Sigmoid colon (tissue), 7 donors: ENCODE results near the gene BTBD9. TPM values are rescaled to one million over a fixed set of nuclear protein-coding genes. Genes with fewer than 3 reads are reported as not detected.

Source experiments
- DNase-seq: peaks from one replicate; pipeline ENCODE4 v3.0.0-alpha.2; 2019
- H3K27ac ChIP-seq, 4 donors: fragments of 200-600 bp; sonication (generic); one replicate each; pipeline ENCODE4 v1.5.1; 2016 to 2019; ENCODE audit warnings: mild to moderate bottlenecking in 1 of 4
- H3K27me3 ChIP-seq, 3 donors: fragments of 200-600 bp; sonication (generic); one replicate each; pipeline ENCODE4 v1.5.1; 2019; ENCODE audit warnings: mild to moderate bottlenecking in 1 of 3
- H3K36me3 ChIP-seq, 4 donors: fragments of 200-600 bp; sonication (generic); one replicate each; pipeline ENCODE4 v1.5.1; 2016 to 2019
- H3K4me1 ChIP-seq, 4 donors: fragments of 200-600 bp; sonication (generic); one replicate each; pipeline ENCODE4 v1.5.1; 2017 to 2019
- H3K4me3 ChIP-seq, 4 donors: fragments of 200-600 bp; sonication (generic); one replicate each; pipeline ENCODE4 v1.5.1; 2017 to 2019; ENCODE audit warnings: mild to moderate bottlenecking in 2 of 4, moderate library complexity in 1 of 4
- H3K9me3 ChIP-seq, 4 donors: fragments of 200-600 bp in 3 of 4; sonication (generic) in 3 of 4; one replicate each; pipeline versions ENCODE4 v1.5.1 to v1.6.1; 2013 to 2019
- EP300 ChIP-seq, 4 donors: sonication (generic); formaldehyde crosslinking; IDR thresholded peaks; one replicate each; pipeline ENCODE4 v1.6.1; 2017; ENCODE audit warnings: antibody characterized with exemption in 4 of 4
- POLR2A ChIP-seq, 2 donors: fragments of 450-650 bp; IDR thresholded peaks; one replicate each; pipeline ENCODE4 v1.6.1; 2016; ENCODE audit warnings: antibody characterized with exemption in 2 of 2, mild to moderate bottlenecking in 2 of 2, moderate library complexity in 2 of 2
- POLR2AphosphoS5 ChIP-seq, 4 donors: sonication (generic); formaldehyde crosslinking; IDR thresholded peaks; one replicate each; pipeline ENCODE4 v1.6.1; 2017; ENCODE audit warnings: antibody characterized with exemption in 4 of 4
- WGBS, 2 donors: extraction: QIAGEN DNeasy Blood & Tissue Kit; methylation state at CpG; one replicate each; pipeline ENCODE4 v1.1.7; 2013; 5-methylcytosine and 5-hydroxymethylcytosine counted together
- intact Hi-C: fragments of 100-400 bp; cut with DNase I; formaldehyde crosslinking; loops from one replicate; pipeline ENCODE4 v1.15.1; 2023
- polyA plus RNA-seq, 3 donors: library from polyadenylated mRNA; stranded (reverse); fragments of 200-250 nt; gene quantifications; one replicate each; pipeline ENCODE4 v1.2.3, GENCODE V29; 2013
- total RNA-seq, 4 donors: library from RNA; depleted of rRNA; stranded (reverse); fragments of >200 nt; gene quantifications; one replicate each; pipeline ENCODE4 v1.1.0, GENCODE V29; 2016
- TF ChIP-seq, protein P1 (sequence below), 4 experiments: fragments of 450-650 bp in 3 of 4; fragments of 200-600 bp in 1 of 4; IDR thresholded peaks; one replicate each; pipeline ENCODE4 v1.5.1; 2016 to 2019; ENCODE audit warnings: antibody characterized with exemption in 4 of 4, mild to moderate bottlenecking in 3 of 4, moderate library complexity in 2 of 4
- donor health status: healthy with polysubstance abuse.
- donor health status: Bipolar disorder and iron deficiency.
- donor health status: healthy.

BTBD9 gene
- total and polyA plus RNA-seq, 7 donors, result 3.6 to 20.8 (median 10.5) TPM

DNA sequence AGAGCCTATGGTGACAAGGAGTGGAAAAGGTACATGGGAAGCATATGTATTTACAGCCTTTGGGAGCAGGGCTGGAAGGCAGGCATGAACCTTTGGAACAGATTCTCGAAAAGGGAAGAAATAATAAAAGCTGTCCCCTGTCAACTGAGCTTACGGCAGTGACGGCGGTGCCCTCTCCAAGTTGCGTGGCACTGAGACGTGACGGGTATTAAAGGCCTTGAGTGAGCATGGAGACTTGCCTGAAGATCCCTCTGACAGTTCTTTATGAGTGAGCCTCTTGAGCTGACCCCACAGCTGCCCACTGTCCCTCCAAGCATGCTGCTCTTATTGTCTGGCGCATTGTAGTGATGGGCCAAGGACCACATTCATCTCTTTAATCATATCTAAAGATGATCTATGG lies 431.7 kb downstream of the BTBD9 start:
- no peaks in the 10 kb centered on the region for H3K36me3 ChIP-seq
- no peak overlapping the region for H3K4me3 ChIP-seq
- no peak overlapping the region for H3K27ac ChIP-seq
- DNase-seq, result no peak
- 91 to 98% methylated on average over 8 of the region's 8 CpGs for WGBS, 2 donors
- TF ChIP-seq POLR2AphosphoS5 (IDR thresholded peaks at IDR 0.05), result no peak
- TF ChIP-seq, protein P1, sequence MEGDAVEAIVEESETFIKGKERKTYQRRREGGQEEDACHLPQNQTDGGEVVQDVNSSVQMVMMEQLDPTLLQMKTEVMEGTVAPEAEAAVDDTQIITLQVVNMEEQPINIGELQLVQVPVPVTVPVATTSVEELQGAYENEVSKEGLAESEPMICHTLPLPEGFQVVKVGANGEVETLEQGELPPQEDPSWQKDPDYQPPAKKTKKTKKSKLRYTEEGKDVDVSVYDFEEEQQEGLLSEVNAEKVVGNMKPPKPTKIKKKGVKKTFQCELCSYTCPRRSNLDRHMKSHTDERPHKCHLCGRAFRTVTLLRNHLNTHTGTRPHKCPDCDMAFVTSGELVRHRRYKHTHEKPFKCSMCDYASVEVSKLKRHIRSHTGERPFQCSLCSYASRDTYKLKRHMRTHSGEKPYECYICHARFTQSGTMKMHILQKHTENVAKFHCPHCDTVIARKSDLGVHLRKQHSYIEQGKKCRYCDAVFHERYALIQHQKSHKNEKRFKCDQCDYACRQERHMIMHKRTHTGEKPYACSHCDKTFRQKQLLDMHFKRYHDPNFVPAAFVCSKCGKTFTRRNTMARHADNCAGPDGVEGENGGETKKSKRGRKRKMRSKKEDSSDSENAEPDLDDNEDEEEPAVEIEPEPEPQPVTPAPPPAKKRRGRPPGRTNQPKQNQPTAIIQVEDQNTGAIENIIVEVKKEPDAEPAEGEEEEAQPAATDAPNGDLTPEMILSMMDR (IDR thresholded peaks at IDR 0.05), result no peak
- no peak for TF ChIP-seq EP300 (IDR thresholded peaks at IDR 0.05)
- no peak for TF ChIP-seq POLR2A (IDR thresholded peaks at IDR 0.05)
- intact Hi-C loops, result no loop called here
- no peaks in the 10 kb centered on the region for H3K27me3 ChIP-seq
- H3K9me3 ChIP-seq, result no peaks in the 10 kb centered on the region
- H3K4me1 ChIP-seq, result peaks cover 0 to 17% (median 16%) of the 10 kb centered on the region in 4 donors

DNA sequence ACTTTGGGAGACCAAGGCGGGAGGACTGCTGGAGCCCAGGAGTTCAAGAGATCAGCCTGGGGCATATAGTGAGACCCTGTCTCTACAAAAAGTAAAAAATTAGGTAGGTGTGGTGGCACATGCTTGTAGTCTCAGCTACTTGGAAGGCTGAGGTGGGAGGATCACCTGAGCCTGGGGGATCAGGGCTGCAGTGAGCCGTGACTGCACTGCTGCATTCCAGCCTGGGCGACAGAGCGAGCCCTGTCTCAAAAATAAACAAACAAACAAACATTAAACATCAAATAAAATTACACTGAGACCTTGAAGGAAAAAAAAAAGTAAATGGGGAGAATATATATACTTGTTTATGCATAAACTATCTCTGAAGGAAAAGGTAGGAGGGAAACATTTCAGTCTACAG lies 432.4 kb downstream of the BTBD9 start:
- WGBS, 2 donors, result 91 to 96% methylated on average over 4 of the region's 4 CpGs
- TF ChIP-seq, protein P1 (IDR thresholded peaks at IDR 0.05), result no peak
- TF ChIP-seq POLR2AphosphoS5 (IDR thresholded peaks at IDR 0.05) (no peak), EP300 (IDR thresholded peaks at IDR 0.05) (no peak), POLR2A (IDR thresholded peaks at IDR 0.05) (no peak)
- Histone ChIP-seq H3K4me1 (peaks cover 0 to 10% (median 10%) of the 10 kb centered on the region in 4 donors), H3K9me3 (no peaks in the 10 kb centered on the region), H3K27ac (no peak overlapping the region), H3K4me3 (no peak overlapping the region), H3K27me3 (no peaks in the 10 kb centered on the region), H3K36me3 (no peaks in the 10 kb centered on the region)
- intact Hi-C loops, result no loop called here
- DNase-seq, result no peak

DNA sequence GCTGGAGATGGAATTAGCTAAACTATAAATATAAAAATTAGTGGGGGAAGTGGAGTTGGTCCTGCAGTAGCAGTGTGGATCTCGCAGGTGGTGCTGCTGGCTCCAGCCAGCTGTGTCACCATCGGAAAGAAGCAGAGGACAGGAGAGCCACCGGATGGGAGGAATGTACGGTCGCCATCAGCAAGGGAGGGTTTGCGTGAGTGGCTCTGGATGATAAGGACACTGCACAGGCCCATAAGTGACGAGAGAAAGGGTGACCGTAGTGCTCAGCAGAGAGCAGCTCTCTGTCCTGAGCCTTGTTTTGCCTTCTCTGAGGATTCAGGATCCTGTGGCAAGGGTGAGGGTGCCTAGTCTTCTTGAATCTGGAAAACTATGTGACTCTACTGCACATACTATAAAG lies 441.5 kb downstream of the BTBD9 start:
- intact Hi-C loops, result no loop called here
- H3K27ac ChIP-seq, result no peak overlapping the region

DNA sequence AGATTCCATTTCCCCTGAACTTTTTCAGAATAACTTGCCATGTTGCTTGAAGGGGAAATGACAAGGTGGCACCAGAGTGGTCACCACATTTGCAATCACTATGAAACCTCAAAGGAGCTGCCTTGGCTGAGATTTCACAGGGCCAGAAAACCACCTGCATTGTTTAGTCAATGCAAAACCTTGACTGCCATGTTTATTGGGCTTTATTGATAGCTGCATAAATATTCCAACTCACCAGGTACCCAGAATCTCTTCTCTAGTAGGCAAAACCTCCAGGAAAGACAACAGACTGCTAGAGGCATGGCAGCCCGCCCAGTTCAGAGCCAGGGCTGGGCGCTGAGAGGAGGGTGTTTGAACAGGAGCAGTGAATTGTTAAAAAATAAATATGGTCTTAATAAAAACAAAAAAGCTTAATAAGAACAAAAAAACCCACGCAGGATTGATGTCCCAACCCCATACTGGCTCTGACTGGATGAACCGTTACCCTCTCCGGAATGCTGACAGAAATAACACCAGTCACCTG lies 444.6 kb downstream of the BTBD9 start:
- Histone ChIP-seq H3K4me3 (no peak overlapping the region), H3K27ac (no peak overlapping the region), H3K27me3 (no peaks in the 10 kb centered on the region), H3K4me1 (peaks cover 0 to 12% (median 0%) of the 10 kb centered on the region in 4 donors), H3K36me3 (no peaks in the 10 kb centered on the region), H3K9me3 (no peaks in the 10 kb centered on the region)
- no peak for TF ChIP-seq EP300 (IDR thresholded peaks at IDR 0.05)
- TF ChIP-seq POLR2AphosphoS5 (IDR thresholded peaks at IDR 0.05), result peak in 2 of 4 donors; percentile 57 to 58
- DNase-seq, result no peak
- intact Hi-C loops, result no loop called here
- WGBS, 2 donors, result 90 to 93% methylated on average over 5 of the region's 5 CpGs

More for the DNA sequence above, 441.5 kb downstream of the BTBD9 start:
- no peak for TF ChIP-seq EP300 (IDR thresholded peaks at IDR 0.05)
- DNase-seq, result no peak
- peaks cover 0 to 12% (median 0%) of the 10 kb centered on the region in 4 donors for H3K4me1 ChIP-seq
- H3K9me3 ChIP-seq, result no peaks in the 10 kb centered on the region
- H3K27me3 ChIP-seq, result no peaks in the 10 kb centered on the region
- WGBS, 2 donors, result 93 to 94% methylated on average over 8 of the region's 8 CpGs
- no peak overlapping the region for H3K4me3 ChIP-seq
- no peaks in the 10 kb centered on the region for H3K36me3 ChIP-seq

DNA sequence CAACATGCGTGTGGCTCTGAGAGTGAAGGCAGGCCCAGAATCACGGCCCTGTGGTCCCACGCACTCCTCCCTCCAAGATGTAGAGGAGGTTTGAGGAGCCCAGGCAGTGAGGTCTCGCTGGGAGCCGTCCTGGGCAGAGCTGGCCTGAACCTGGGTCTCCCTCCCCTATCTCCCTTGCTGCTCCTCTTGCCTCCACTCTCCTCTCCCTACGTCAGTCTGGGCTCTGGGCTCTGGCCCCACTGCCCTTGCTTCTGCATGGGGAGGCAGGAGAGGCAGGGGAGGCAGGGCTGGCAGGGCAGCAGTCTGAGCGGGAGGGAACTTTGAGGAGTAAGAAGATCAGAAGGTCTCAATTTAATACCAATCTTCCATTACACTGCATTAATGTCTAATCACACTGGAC lies 445.1 kb downstream of the BTBD9 start:
- Histone ChIP-seq H3K27me3 (no peaks in the 10 kb centered on the region), H3K36me3 (no peaks in the 10 kb centered on the region), H3K4me3 (no peak overlapping the region), H3K4me1 (peaks cover 0 to 12% (median 0%) of the 10 kb centered on the region in 4 donors), H3K27ac (no peak overlapping the region), H3K9me3 (no peaks in the 10 kb centered on the region)
- TF ChIP-seq, protein P1 (IDR thresholded peaks at IDR 0.05), result no peak
- no peak for TF ChIP-seq POLR2AphosphoS5 (IDR thresholded peaks at IDR 0.05)
- no peak for TF ChIP-seq POLR2A (IDR thresholded peaks at IDR 0.05)
- no peak for TF ChIP-seq EP300 (IDR thresholded peaks at IDR 0.05)
- no peak for DNase-seq
- 97 to 98% methylated on average over 7 of the region's 7 CpGs for WGBS, 2 donors
- intact Hi-C loops, result no loop called here

DNA sequence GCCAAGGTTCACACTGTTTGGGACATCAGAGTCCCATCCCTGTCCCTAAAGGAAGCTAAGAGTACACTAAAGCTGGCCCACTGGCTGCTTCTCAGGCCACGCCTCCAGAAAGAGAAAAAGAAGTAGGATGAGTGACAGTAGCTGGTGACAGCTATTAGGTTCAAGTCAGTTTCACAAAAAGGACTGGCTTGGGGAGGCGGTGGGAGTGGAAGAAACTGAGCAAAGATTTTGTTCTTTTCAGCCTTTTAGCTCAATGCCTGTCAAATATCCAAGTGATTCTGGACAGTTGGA lies 445.5 kb downstream of the BTBD9 start:
- intact Hi-C loops, result no loop called here
- TF ChIP-seq EP300 (IDR thresholded peaks at IDR 0.05) (no peak), POLR2A (IDR thresholded peaks at IDR 0.05) (no peak), POLR2AphosphoS5 (IDR thresholded peaks at IDR 0.05) (no peak)
- TF ChIP-seq, protein P1 (IDR thresholded peaks at IDR 0.05), result no peak
- Histone ChIP-seq H3K4me1 (peaks cover 0 to 12% (median 0%) of the 10 kb centered on the region in 4 donors), H3K9me3 (no peaks in the 10 kb centered on the region), H3K27me3 (no peaks in the 10 kb centered on the region), H3K27ac (no peak overlapping the region), H3K4me3 (no peak overlapping the region), H3K36me3 (no peaks in the 10 kb centered on the region)
- DNase-seq, result no peak
- WGBS, 2 donors, result 97 to 98% methylated on average over 2 of the region's 2 CpGs
